M059J (cell line): Measurements from ENCODE around the gene LGALS3BP. TPM values are rescaled to one million over a fixed set of nuclear protein-coding genes. Genes with fewer than 3 reads are reported as not detected.

Experiments used
- DNase-seq: peaks from one replicate; pipeline ENCODE4 v3.0.0-alpha.2; 2012; ENCODE audit warnings: low read depth
- total RNA-seq: library from RNA; depleted of rRNA; stranded (reverse); fragments of >200 nt; shearing (Covaris generic); gene quantifications from 2 replicates; pipeline ENCODE4 v1.2.3, GENCODE V29; 2014

LGALS3BP gene
- total RNA-seq, 1 experiment from 2014 or later = 1,162 TPM

GRCh38 chr17:78940258-78940657 is 39.5 kb downstream of the LGALS3BP start:
- DNase-seq = no peak

- DNase-seq = peak; percentile 60
These were observed 40.1 kb downstream of the LGALS3BP start for GRCh38 chr17:78939615-78940014.

DNA sequence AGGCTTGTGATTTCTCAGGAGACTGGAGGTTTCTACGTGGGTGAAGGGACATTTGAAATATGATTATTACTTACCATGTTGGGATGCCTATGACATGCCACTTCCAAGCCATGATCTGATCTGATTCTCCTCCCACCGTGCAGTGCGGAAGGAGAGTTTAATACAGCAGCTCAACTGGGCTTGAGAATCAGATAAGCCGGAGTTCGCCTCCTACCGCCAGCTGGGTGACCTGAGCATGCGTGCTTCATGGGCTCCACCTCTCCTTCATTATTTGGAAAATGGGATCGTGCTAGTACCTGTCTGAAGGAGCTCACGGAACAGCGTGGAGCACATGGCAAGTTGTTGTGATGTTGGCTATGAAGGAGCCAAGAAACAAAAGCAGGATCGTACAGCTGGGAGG is 42.2 kb downstream of the LGALS3BP start:
- no peak for DNase-seq

GRCh38 chr17:78935419-78936323 is 44.1 kb downstream of the LGALS3BP start:
- DNase-seq = peak; percentile 97

GRCh38 chr17:78934681-78935418 is 44.9 kb downstream of the LGALS3BP start:
- DNase-seq = peak; percentile 53

DNA sequence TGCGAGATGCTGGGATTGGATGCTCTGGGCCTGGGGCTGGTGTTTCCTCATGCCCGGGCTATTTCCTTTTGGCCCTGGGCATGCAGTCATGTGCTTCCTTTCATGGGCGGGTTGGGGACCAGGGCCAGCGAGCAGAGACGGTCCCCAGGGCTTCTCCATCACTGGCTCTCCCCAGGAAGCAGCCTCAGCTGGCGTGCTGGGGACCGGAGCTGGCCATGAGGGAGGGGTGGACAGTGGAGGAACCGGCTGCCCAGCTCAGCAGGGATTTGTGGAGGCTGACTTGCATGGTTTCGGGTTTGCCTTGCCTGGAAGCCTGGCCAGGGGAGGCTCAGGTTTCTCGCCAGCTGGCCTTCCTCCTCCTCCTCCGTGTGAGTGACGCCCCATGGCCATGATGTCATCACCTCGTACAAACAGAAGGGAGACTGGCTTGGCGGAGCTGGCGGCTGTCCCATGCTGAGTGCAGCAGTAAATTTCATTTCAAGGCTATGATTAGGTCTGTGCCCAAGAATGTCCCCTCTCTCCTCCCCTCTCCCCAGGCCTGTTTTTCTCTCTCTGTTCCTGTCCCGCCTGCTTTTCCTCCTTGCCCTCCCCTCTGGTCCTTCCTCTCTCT is 45.7 kb downstream of the LGALS3BP start:
- peak; percentile 97 for DNase-seq

DNA sequence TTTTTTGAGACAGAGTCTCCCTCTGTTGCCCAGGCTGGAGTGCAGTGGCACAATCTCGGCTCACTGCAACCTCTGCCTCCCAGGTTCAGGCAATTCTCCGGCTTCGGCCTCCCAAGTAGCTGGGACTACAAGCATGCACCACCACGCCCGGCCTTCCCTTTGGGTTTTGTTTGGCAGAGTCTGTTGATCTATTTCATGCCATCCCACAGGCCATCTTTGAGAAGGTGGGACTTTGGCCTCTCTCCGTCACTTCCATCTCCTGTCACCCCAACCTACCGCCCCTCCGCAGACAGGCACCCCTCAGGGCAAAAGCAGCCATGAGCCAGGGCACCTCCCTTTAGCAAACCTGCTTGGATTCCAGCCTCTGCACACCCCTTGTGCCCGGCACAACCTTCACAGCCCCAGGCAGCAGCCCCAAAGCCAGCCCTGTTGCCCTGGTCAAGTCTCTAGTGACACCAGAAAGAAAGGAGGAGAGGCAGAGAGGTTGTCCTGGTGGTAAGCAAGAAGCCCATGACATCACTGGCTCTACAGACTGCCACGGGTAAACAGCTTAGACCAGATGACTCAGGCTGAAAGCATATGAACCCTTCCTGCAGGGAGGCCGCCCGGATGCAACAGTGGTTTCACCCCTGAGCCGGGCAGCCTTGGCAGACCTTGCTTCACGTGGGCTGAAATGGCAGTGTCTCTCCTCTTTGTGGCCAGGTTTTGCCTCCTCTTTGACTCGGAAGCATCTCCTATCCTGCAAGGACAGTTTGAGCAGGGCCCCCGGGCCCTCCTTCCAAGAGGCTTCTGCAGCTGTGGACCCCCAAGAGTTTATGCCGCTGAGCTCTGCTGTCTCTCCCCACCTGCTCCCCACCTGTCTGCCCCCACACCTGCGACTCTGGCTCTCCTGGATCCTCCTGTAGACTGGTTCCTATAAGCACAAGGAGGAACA is 46.4 kb downstream of the LGALS3BP start:
- peak; percentile 96 for DNase-seq

DNA sequence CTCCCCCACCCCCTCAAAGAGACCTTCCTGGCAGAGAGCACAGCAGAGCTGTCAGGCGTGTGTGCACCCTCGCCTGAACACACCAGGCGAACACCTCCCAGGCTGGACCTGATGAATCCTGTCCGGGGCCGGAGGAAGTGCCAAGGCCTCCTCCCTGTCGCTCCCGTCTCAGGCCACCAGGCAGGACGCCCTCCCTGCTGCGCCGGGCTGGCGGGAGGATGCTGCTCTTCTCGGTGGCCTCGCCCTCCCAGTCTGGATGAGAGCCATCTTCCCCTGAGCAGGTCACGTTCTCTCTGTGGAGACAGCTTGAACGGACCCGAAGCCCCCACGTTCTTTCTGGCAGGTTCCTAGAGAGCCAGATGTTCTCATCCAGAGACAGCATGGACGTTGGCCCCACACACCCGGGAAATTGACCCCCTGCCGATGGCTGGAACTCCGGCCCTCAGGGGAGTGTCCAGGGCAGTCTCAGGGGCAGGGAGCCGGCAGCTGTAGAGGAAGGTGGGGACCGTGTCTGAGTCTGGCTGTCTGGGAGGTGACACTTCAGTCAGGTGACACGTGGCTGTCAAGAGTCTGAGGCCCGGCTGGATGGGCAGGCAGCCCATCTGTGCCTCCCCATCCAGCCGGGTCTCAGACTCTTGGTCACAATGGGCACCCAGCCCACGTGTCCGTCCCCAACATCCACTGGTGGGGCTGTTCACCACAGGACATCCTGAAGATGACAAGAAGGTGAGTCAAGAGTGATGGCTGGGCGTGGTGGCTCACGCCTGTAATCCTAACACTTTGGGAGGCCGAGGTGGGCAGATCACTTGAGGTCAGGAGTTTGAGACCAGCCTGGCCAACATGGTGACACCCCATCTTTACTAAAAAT is 49.6 kb downstream of the LGALS3BP start:
- no peak for DNase-seq

- peak; percentile 74 for DNase-seq
These were observed 53.8 kb downstream of the LGALS3BP start for GRCh38 chr17:78925662-78926555.

DNA sequence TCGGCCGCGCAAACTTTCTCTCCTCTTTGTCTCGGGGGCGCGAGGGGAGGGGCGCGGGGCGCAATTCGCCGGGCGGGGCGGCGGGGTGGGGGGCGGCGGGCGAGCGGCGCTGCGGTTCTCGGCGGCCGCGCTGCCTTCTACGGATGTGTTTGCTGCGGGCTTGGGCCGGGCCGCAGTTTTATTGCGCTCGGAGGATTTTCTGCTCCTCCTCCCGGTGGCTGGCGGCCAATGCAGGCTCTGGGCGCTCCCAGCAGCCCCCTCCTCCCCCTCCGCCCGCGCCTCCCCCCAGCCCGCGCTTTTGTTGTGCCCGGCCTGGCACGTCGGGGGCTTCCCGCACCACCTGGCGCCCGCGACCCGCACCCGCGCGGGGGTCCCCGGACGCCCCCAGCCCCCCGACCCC is 54.5 kb downstream of the LGALS3BP start, which contains the start of gene TIMP2:
Gene TIMP2 (minus strand): TSS at position 154 of the 400 bp plus-strand sequence. CDS start 299 bp downstream, outside the sequence.
- DNase-seq = peak; percentile 76

- peak; percentile 51 for DNase-seq
These were observed 55.1 kb downstream of the LGALS3BP start for GRCh38 chr17:78924481-78925151.

GRCh38 chr17:78923660-78924453 is 55.9 kb downstream of the LGALS3BP start:
- peak; percentile 28 for DNase-seq

GRCh38 chr17:78922816-78923498 is 56.8 kb downstream of the LGALS3BP start:
- no peak for DNase-seq

DNA sequence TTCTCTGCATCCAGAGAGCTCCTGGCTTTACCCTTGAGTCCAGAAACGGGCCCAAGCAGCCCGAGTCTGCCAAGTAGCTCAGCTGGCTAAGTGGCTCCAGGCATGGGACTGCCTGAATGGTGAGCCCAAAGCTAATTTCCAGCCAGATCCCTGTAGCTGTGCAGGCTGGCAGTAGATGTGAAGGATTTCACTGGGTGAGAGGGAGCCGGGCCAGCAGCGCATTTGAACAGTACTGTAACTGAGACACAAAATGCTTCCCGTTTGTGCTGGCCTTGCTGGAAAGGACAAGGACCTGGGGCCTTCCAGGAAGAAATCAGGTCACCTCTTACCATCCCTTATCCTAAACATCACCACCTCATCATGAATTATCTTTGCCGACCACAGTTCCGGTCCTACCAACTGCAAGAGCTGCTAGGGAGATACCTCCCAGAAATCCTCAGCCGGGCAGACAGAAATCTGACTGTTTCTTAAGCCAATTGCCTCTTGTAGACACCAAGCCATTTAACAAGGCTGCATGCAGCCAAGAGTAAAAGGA is 58.2 kb downstream of the LGALS3BP start:
- DNase-seq = no peak
